ENCODE results near the gene HRK. TPM values are rescaled to one million over a fixed set of nuclear protein-coding genes. Genes with fewer than 3 reads are reported as not detected.

Gene HRK
- total and polyA plus RNA-seq, 10 of the 15 experiments (the other 5 are each of a cell fraction or from before 2014, with no cell fraction given): not detected

DNA sequence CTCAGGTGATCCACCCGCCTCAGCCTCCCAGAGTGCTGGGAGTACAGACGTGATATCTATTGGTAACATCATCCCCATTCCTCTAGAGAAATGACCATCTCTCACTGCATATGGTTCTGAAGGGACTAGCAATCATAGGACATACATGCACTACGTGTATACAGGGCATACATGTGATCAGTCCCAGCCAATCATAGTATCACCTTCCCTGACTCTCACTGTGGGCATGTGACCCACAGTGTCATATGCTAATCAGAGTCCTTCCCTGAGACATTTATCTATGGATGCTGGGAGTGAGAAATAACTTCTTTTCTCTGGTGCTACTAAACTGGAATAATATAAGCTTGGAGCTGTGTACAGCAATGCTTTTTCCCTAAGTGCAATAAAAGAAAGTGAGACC lies 17.4 kb upstream of the HRK start:
- intact Hi-C loops (cut with micrococcal nuclease; ENCODE audit: unreplicated experiment) (no loop called here), in situ Hi-C loops (cut with MboI) (no loop called here)
- Histone ChIP-seq H3K27me3 (replicated peaks in 1 of 2; ENCODE audit: control insufficient read depth in 2 of 2, insufficient read depth in 2 of 2, low read length in 1 of 2) (no peaks in the 10 kb centered on the region; a peak in 1 of 4 replicates), H3K4me3 (no peak overlapping the region), H3K4me2 (ENCODE audit: control insufficient read depth, insufficient read depth) (no peak overlapping the region), H3K4me1 (ENCODE audit: control insufficient read depth, insufficient read depth, low read length) (no peaks in the 10 kb centered on the region), H3K79me2 (ENCODE audit: control insufficient read depth, insufficient read depth, low read length) (no peaks in the 10 kb centered on the region), H3K9me3 (replicated peaks; ENCODE audit: control insufficient read depth, insufficient read depth, low read length) (no peaks in the 10 kb centered on the region), H2AFZ (ENCODE audit: control insufficient read depth, low read depth, low read length) (no peak overlapping the region), H3K27ac (ENCODE audit: control insufficient read depth, insufficient read depth) (no peak overlapping the region), H4K20me1 (ENCODE audit: control insufficient read depth, insufficient read depth) (no peaks in the 10 kb centered on the region), H3K36me3 (ENCODE audit: control insufficient read depth in 2 of 2, insufficient read depth in 2 of 2, low read length in 1 of 2) (no peaks in the 10 kb centered on the region), H3K9ac (ENCODE audit: control insufficient read depth, insufficient read depth, low read length) (no peak overlapping the region)
- ATAC-seq (no peak), DNase-seq (ENCODE audit: low read depth, low spot score) (no peak), FAIRE-seq (no peak)
- TF ChIP-seq SP1 (IDR thresholded peaks at IDR 0.05; ENCODE audit: low read depth, low read length): no peak
- TF ChIP-seq FOXK2 (IDR thresholded peaks at IDR 0.05): no peak
- no peak for TF ChIP-seq NFYB (IDR thresholded peaks at IDR 0.05; ENCODE audit: insufficient read depth, low read depth, low read length)
- TF ChIP-seq MYC (IDR thresholded peaks at IDR 0.05; ENCODE audit: insufficient read depth, insufficient read length, insufficient replicate concordance, low read length, severe bottlenecking): no peak
- CTCF ChIA-PET: no interaction called here
- RAD21 ChIA-PET (ENCODE audit: unreplicated experiment): no interaction called here
- POLR2A ChIA-PET: no interaction called here
- no TSS peak for BruUV-seq (replicated peaks)
- WGBS (ENCODE audit: insufficient coverage, insufficient replicate concordance, low lambda C conversion rate, missing lambda C conversion rate): 43% methylated on average over 3 of the region's 3 CpGs
- SMC1A ChIA-PET (ENCODE audit: uncharacterized antibody, unreplicated experiment): no interaction called here

- H3K4me2 ChIP-seq (ENCODE audit: control insufficient read depth, insufficient read depth): no peak overlapping the region
- ATAC-seq: no peak
- RAD21 ChIA-PET (ENCODE audit: unreplicated experiment): no interaction called here
- in situ Hi-C loops (cut with MboI): no loop called here
- no peaks in the 10 kb centered on the region for H3K4me1 ChIP-seq (ENCODE audit: control insufficient read depth, insufficient read depth, low read length)
- no peaks in the 10 kb centered on the region for H3K36me3 ChIP-seq (ENCODE audit: control insufficient read depth in 2 of 2, insufficient read depth in 2 of 2, low read length in 1 of 2)
- no peaks in the 10 kb centered on the region for H4K20me1 ChIP-seq (ENCODE audit: control insufficient read depth, insufficient read depth)
- intact Hi-C loops (cut with micrococcal nuclease; ENCODE audit: unreplicated experiment): no loop called here
- H2AFZ ChIP-seq (ENCODE audit: control insufficient read depth, low read depth, low read length): no peak overlapping the region
- WGBS (ENCODE audit: insufficient coverage, insufficient replicate concordance, low lambda C conversion rate, missing lambda C conversion rate): 41% methylated on average over 4 of the region's 4 CpGs
- no TSS peak for BruUV-seq (replicated peaks)
- SMC1A ChIA-PET (ENCODE audit: uncharacterized antibody, unreplicated experiment): no interaction called here
- H3K9ac ChIP-seq (ENCODE audit: control insufficient read depth, insufficient read depth, low read length): no peak overlapping the region
- CTCF ChIA-PET: no interaction called here
- no peak for DNase-seq (ENCODE audit: low read depth, low spot score)
- H3K27me3 ChIP-seq (replicated peaks in 1 of 2; ENCODE audit: control insufficient read depth in 2 of 2, insufficient read depth in 2 of 2, low read length in 1 of 2): no peaks in the 10 kb centered on the region; a peak in 1 of 4 replicates
- no peaks in the 10 kb centered on the region for H3K9me3 ChIP-seq (replicated peaks; ENCODE audit: control insufficient read depth, insufficient read depth, low read length)
- FAIRE-seq: no peak
- no peak overlapping the region for H3K27ac ChIP-seq (ENCODE audit: control insufficient read depth, insufficient read depth)
- H3K79me2 ChIP-seq (ENCODE audit: control insufficient read depth, insufficient read depth, low read length): no peaks in the 10 kb centered on the region
- POLR2A ChIA-PET: no interaction called here
- no peak overlapping the region for H3K4me3 ChIP-seq
- no peak for TF ChIP-seq HSF1 (IDR thresholded peaks at IDR 0.05; ENCODE audit: low read depth, low read length)
- TF ChIP-seq NRF1 (conservative IDR thresholded peaks at IDR 0.05; ENCODE audit: low read depth, low read length): no peak
- no peak for TF ChIP-seq E2F8 (IDR thresholded peaks at IDR 0.05; ENCODE audit: low read depth, partially characterized antibody)
- TF ChIP-seq BMI1 (IDR thresholded peaks at IDR 0.05; ENCODE audit: borderline replicate concordance): no peak
- TF ChIP-seq ZNF622 (IDR thresholded peaks at IDR 0.05): no peak
- TF ChIP-seq TAF1 (IDR thresholded peaks at IDR 0.05; ENCODE audit: borderline replicate concordance, low read depth, low read length): no peak
- TF ChIP-seq, protein P1, sequence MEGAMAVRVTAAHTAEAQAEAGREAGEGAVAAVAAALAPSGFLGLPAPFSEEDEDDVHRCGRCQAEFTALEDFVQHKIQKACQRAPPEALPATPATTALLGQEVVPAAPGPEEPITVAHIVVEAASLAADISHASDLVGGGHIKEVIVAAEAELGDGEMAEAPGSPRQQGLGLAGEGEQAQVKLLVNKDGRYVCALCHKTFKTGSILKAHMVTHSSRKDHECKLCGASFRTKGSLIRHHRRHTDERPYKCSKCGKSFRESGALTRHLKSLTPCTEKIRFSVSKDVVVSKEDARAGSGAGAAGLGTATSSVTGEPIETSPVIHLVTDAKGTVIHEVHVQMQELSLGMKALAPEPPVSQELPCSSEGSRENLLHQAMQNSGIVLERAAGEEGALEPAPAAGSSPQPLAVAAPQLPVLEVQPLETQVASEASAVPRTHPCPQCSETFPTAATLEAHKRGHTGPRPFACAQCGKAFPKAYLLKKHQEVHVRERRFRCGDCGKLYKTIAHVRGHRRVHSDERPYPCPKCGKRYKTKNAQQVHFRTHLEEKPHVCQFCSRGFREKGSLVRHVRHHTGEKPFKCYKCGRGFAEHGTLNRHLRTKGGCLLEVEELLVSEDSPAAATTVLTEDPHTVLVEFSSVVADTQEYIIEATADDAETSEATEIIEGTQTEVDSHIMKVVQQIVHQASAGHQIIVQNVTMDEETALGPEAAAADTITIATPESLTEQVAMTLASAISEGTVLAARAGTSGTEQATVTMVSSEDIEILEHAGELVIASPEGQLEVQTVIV (IDR thresholded peaks at IDR 0.05; ENCODE audit: borderline replicate concordance, partially characterized antibody): no peak
- TF ChIP-seq NFIC (IDR thresholded peaks at IDR 0.05; ENCODE audit: low read depth, low read length): no peak
These were observed 16.2 kb upstream of the HRK start for GRCh38 chr12:116897476-116897875.

All from GM12878 (cell line).